ENCODE data around the gene COBL. TPM values are rescaled to one million over a fixed set of nuclear protein-coding genes. Genes with fewer than 3 reads are reported as not detected.

COBL gene
- total RNA-seq, 2 donors from 2014 or later = 36.5 to 46.6 TPM

DNA sequence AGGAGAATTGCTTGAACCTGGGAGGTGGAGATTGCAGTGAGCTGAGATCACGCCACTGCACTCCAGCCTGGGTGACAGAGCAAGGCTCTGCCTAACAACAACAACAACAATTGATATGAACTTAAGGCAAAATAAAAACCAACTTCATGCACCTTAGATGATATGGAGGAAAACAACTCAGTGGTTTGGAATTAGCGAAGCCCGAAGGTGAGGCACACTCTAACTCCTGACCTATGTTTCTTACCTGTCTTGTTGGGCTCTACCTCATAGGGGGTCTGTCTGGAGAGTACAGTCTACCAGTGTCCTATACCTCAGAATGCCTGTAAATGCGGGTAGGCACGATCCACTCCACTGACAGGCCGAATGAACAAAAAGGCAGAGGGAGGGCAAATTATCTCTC, 24.3 kb upstream of the COBL start:
- TF ChIP-seq POLR2A (IDR thresholded peaks at IDR 0.05) (no peak), POLR2AphosphoS5 (IDR thresholded peaks at IDR 0.05) (no peak)
- TF ChIP-seq, protein P1, sequence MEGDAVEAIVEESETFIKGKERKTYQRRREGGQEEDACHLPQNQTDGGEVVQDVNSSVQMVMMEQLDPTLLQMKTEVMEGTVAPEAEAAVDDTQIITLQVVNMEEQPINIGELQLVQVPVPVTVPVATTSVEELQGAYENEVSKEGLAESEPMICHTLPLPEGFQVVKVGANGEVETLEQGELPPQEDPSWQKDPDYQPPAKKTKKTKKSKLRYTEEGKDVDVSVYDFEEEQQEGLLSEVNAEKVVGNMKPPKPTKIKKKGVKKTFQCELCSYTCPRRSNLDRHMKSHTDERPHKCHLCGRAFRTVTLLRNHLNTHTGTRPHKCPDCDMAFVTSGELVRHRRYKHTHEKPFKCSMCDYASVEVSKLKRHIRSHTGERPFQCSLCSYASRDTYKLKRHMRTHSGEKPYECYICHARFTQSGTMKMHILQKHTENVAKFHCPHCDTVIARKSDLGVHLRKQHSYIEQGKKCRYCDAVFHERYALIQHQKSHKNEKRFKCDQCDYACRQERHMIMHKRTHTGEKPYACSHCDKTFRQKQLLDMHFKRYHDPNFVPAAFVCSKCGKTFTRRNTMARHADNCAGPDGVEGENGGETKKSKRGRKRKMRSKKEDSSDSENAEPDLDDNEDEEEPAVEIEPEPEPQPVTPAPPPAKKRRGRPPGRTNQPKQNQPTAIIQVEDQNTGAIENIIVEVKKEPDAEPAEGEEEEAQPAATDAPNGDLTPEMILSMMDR (IDR thresholded peaks at IDR 0.05) = no peak
- intact Hi-C loops (cut with DNase I) = no loop called here
- 94% methylated on average over 6 of the region's 6 CpGs for WGBS
- Histone ChIP-seq H3K27ac (no peak overlapping the region), H3K27me3 (replicated peaks; ENCODE audit: insufficient read depth) (no peaks in the 10 kb centered on the region), H3K36me3 (no peaks in the 10 kb centered on the region), H3K4me1 (replicated peaks) (no peaks in the 10 kb centered on the region), H3K9me3 (no peaks in the 10 kb centered on the region), H3K4me3 (no peak overlapping the region)
- DNase-seq (ENCODE audit: low spot score) = no peak

DNA sequence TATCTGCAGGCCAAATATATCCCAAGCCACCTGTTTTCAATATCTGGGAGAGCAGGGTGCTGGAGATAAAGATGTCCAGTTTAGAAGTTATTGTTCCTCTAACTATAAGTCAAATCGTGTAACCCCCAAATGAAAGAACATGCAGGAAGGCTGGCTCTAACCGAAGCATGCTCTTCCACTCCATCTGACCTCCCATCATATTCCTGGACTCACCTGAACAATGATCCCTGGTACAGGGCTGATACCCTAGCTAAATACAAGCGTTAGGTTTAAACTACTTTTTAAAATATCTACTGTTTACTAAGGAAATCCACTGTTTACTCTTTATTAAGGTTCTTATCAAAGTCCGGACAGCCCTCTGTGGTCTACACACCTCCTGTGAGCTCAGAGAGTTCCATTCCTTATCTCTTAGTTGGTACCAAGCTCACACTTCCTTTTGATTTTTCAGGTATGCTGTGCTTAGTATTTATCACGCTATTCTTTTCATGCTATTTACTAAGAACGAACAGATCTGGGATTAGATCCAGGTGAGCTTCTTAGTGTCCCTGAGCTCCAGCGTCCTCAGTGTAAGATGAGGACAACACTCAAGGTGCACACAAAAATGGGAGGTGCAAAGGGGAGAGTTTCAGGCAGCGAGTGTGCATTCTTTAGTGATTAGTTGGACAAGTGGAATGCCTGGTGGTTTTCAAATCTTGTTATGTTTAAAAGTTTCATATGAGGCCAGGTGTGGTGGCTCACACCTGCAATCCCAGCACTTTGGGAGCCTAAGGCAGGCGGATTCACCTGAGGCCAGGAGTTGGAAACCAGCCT, 23.6 kb upstream of the COBL start:
- no peaks in the 10 kb centered on the region for H3K27me3 ChIP-seq (replicated peaks; ENCODE audit: insufficient read depth)

DNA sequence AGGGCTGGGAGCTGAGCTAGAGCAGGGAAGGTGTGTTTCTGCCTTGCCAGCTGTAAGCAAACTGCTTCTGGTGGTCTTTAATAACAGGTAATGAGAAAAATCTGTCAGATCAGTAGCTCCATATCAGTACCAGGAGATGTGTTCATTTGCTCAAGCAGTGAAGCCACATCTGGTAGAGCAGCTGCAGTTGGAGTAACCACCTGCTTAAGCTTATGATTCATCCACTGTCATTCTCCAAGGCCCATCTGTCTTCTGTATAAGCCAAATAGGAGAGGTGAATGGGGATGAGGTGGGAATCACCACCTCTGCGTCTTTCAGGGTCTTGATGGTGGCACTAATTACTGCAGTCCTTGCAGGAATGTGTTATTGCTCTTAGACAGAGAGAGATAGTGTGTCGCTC, 18.4 kb upstream of the COBL start:
- intact Hi-C loops (cut with DNase I) = no loop called here
- H3K27me3 ChIP-seq (replicated peaks; ENCODE audit: insufficient read depth) = no peaks in the 10 kb centered on the region
- no peak overlapping the region for H3K27ac ChIP-seq
- no peaks in the 10 kb centered on the region for H3K36me3 ChIP-seq
- TF ChIP-seq, protein P1 (IDR thresholded peaks at IDR 0.05) = no peak
- TF ChIP-seq POLR2A (IDR thresholded peaks at IDR 0.05) = no peak
- TF ChIP-seq POLR2AphosphoS5 (IDR thresholded peaks at IDR 0.05) = no peak
- H3K4me1 ChIP-seq (replicated peaks) = no peaks in the 10 kb centered on the region
- no peak overlapping the region for H3K4me3 ChIP-seq
- DNase-seq (ENCODE audit: low spot score) = no peak
- WGBS = 90% methylated on average over 2 of the region's 2 CpGs
- H3K9me3 ChIP-seq = no peaks in the 10 kb centered on the region

More for the DNA sequence above, 23.6 kb upstream of the COBL start:
- no peak overlapping the region for H3K27ac ChIP-seq
- no peaks in the 10 kb centered on the region for H3K36me3 ChIP-seq
- TF ChIP-seq POLR2AphosphoS5 (IDR thresholded peaks at IDR 0.05) = peak; percentile 34
- no peak for TF ChIP-seq POLR2A (IDR thresholded peaks at IDR 0.05)
- H3K4me1 ChIP-seq (replicated peaks) = no peaks in the 10 kb centered on the region
- no peaks in the 10 kb centered on the region for H3K9me3 ChIP-seq
- WGBS = 35% methylated on average over 9 of the region's 9 CpGs
- intact Hi-C loops (cut with DNase I) = no loop called here
- no peak for DNase-seq (ENCODE audit: low spot score)
- H3K4me3 ChIP-seq = no peak overlapping the region

DNA sequence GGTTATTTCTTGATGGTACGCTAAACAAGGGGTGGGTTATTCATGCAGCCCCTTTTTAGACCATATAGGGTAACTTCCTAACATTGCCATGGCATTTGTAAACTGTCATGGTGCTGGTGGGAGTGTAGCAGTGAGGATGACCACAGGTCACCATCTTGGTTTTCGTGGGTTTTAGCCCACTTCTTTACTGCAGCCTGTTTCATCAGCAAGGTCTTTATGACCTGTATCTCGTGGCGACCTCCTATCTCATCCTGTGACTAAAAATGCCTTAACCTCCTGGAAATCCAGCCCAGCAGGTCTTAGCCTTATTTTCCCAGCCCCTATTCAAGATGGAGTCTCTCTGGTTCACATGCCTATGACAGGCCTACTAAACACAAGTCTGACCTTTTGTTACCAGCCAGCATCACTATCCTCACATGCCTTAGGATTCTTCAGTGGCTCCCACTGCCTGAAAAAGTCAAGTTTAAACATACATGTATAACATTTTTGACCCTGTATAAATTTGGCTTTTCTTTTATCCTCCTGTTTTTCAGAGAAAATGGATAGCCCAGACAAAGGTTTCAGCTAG, 13.2 kb upstream of the COBL start:
- Histone ChIP-seq H3K27ac (no peak overlapping the region), H3K36me3 (no peaks in the 10 kb centered on the region), H3K4me3 (no peak overlapping the region), H3K27me3 (replicated peaks; ENCODE audit: insufficient read depth) (no peaks in the 10 kb centered on the region), H3K4me1 (replicated peaks) (no peaks in the 10 kb centered on the region), H3K9me3 (no peaks in the 10 kb centered on the region)
- 97% methylated on average over 4 of the region's 4 CpGs for WGBS
- no peak for DNase-seq (ENCODE audit: low spot score)
- intact Hi-C loops (cut with DNase I) = no loop called here
- TF ChIP-seq POLR2A (IDR thresholded peaks at IDR 0.05) (no peak), POLR2AphosphoS5 (IDR thresholded peaks at IDR 0.05) (no peak)
- TF ChIP-seq, protein P1 (IDR thresholded peaks at IDR 0.05) = no peak

DNA sequence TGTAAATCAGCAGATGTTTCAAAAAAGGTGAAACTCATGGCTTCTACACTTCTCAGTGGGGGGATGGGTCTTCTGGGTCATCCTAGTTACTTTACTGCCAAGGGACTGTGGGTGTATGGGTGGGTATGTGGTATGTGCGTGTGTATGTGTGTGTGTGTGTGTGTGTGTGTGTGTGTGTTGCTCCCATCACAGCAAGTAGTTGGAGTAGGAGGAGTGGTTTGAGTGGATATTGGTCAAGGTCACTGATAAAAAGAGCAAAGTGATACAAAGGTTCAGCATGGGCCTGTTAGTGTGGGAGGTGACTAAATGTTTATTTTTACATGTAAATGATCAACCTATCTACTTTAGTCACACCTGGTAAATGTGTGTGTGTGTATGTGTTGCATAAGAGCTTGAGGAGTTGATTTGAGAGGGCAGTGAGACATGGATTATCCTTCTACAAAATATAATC, 11.8 kb upstream of the COBL start:
- no peaks in the 10 kb centered on the region for H3K4me1 ChIP-seq (replicated peaks)
- WGBS = 90% methylated on average over 1 of the region's 1 CpG
- no peaks in the 10 kb centered on the region for H3K9me3 ChIP-seq
- intact Hi-C loops (cut with DNase I) = no loop called here
- H3K4me3 ChIP-seq = no peak overlapping the region
- H3K27ac ChIP-seq = no peak overlapping the region
- no peak for DNase-seq (ENCODE audit: low spot score)
- H3K36me3 ChIP-seq = no peaks in the 10 kb centered on the region
- no peaks in the 10 kb centered on the region for H3K27me3 ChIP-seq (replicated peaks; ENCODE audit: insufficient read depth)
- no peak for TF ChIP-seq POLR2AphosphoS5 (IDR thresholded peaks at IDR 0.05)
- TF ChIP-seq, protein P1 (IDR thresholded peaks at IDR 0.05) = no peak
- TF ChIP-seq POLR2A (IDR thresholded peaks at IDR 0.05) = no peak

Measured in prostate gland (tissue), 2 donors.